ENCODE results near the gene TOR1A. TPM values are rescaled to one million over a fixed set of nuclear protein-coding genes. Genes with fewer than 3 reads are reported as not detected.

Gene TOR1A
- total RNA-seq, 2 experiments from 2014 or later, result 31.9 to 32.4 TPM

DNA sequence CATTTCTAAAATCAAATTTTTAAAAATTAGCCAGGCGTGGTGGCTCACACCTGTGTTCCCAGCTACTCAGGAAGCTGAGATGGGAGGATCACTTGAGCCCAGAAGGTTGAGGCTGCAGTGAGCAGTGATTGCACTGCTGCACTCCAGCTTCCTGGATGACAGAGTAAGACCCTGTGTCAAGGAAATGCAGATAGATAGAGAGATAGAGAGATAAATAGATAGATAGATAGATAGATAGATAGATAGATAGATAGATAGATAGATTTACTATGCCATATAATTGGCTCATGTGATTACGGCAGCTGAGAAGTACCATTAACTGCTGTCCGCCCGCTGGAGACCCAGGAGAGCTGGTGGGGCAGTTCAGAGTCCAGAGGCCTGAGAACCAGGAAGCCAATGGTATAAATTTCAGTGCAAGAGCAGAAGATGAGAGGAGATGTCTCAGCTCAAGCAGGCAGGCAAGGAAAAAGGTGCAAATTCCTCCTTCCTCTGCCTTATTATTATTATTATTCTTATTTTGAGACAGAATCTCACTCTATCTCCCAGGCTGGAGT, 58.1 kb downstream of the TOR1A start:
- no peak for ATAC-seq
- POLR2A ChIA-PET, result no interaction called here

DNA sequence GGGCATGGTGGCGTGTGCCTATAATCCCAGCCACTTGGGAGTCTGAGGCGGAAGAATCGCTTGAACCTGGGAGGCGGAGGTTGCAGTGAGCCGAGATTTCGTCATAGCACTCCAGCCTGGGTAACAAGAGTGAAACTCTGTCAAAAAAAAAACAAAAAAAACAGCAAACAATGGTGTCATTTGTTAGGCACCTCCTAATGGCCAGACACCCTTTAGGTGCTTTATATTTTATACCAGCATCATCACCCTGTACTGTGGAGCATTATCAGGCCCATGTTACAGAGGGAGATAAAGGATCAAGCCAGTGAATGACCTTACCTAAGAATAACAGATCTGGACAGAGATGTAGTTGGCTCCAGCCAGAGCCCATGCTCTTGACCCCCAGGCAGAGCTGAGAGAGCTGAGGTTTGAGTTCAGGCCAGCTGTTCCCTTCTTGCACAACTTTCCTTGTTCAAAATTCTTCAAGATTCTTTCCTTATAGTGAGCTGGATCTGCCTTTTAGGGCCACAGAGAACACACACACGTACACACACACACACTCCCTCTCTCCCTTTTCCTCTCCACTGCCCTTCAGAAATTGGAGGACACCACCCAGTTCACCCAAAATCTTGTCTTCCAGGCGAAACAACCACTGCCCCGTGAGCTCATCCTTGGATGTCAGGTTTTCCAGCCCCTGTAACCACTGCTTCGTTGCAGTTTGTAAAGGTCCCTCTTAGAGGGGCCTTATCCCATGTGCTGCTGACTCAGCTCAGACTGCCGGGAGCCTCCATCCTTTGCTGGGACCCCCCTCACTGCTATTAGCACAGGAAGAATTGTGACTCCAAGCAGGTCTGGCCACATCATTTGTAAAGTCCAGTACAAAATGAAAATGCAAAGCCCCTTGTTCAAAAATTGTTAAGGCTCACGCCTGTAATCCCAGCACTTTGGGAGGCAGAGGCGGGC, 60.7 kb downstream of the TOR1A start:
- no peak overlapping the region for H3K27ac Mint-ChIP-seq

More for the DNA sequence above, 58.1 kb downstream of the TOR1A start:
- no peak for DNase-seq
- TF ChIP-seq, protein P1, sequence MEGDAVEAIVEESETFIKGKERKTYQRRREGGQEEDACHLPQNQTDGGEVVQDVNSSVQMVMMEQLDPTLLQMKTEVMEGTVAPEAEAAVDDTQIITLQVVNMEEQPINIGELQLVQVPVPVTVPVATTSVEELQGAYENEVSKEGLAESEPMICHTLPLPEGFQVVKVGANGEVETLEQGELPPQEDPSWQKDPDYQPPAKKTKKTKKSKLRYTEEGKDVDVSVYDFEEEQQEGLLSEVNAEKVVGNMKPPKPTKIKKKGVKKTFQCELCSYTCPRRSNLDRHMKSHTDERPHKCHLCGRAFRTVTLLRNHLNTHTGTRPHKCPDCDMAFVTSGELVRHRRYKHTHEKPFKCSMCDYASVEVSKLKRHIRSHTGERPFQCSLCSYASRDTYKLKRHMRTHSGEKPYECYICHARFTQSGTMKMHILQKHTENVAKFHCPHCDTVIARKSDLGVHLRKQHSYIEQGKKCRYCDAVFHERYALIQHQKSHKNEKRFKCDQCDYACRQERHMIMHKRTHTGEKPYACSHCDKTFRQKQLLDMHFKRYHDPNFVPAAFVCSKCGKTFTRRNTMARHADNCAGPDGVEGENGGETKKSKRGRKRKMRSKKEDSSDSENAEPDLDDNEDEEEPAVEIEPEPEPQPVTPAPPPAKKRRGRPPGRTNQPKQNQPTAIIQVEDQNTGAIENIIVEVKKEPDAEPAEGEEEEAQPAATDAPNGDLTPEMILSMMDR (IDR thresholded peaks at IDR 0.05), result no peak
- Mint-ChIP-seq H3K27me3 (no peaks in the 10 kb centered on the region), H3K9me3 (no peaks in the 10 kb centered on the region), H3K4me1 (ENCODE audit: low read depth) (peaks cover 3% of the 10 kb centered on the region), H3K36me3 (ENCODE audit: low read depth) (no peaks in the 10 kb centered on the region), H3K4me3 (no peak overlapping the region), H3K27ac (no peak overlapping the region)
- CTCF ChIA-PET, result interaction anchor here (0.8 to 1.4 kb wide), 4 partner anchors 18 to 56 kb away, joined by 3 read pairs; no protein-coding TSS in a partner anchor
- intact Hi-C loops (cut with micrococcal nuclease), result no loop called here

More for the DNA sequence above, 60.7 kb downstream of the TOR1A start:
- CTCF ChIA-PET, result interaction anchor here (0.8 to 1.6 kb wide), 4 partner anchors 26 to 620 kb away, joined by 3 to 6 read pairs (median 4); no protein-coding TSS in a partner anchor
- Mint-ChIP-seq H3K27me3 (no peaks in the 10 kb centered on the region), H3K9me3 (no peaks in the 10 kb centered on the region), H3K36me3 (ENCODE audit: low read depth) (no peaks in the 10 kb centered on the region), H3K4me3 (no peak overlapping the region), H3K4me1 (ENCODE audit: low read depth) (peaks cover 3% of the 10 kb centered on the region)
- DNase-seq (no peak), ATAC-seq (no peak)
- TF ChIP-seq, protein P1 (IDR thresholded peaks at IDR 0.05), result no peak
- intact Hi-C loops (cut with micrococcal nuclease), result no loop called here
- POLR2A ChIA-PET, result interaction anchor here (0.7 to 1.2 kb wide), 2 partner anchors 7 to 41 kb away, joined by 3 to 5 read pairs; no protein-coding TSS in a partner anchor

Small RNA genes within 50 kb of the gene (microRNA-seq; reads per million reads assigned to microRNA genes)
- gene MIR6855 (ENCODE audit: borderline microRNAs expressed, borderline replicate concordance), result 1.8 reads per million

Other genes starting within 250 kb of the TOR1A start
- gene C9orf50, start 203.0 kb downstream of the TOR1A start, total RNA-seq, result not detected
- 10 to 100 TPM; 69.5 to 74.4 TPM for gene NTMT1, start 198.0 kb downstream of the TOR1A start, total RNA-seq
- 10 to 100 TPM; 16.6 TPM for gene ASB6, start 182.0 kb downstream of the TOR1A start, total RNA-seq
- 1 to 10 TPM in 1 of 2 experiments, under 1 TPM in 1; 0.85 to 1.2 TPM for gene PRRX2, start 158.5 kb downstream of the TOR1A start, total RNA-seq
- under 1 TPM; 0.20 to 0.56 TPM for gene PTGES, start 71.1 kb downstream of the TOR1A start, total RNA-seq
- gene TOR1B, start 21.0 kb downstream of the TOR1A start, total RNA-seq, result 10 to 100 TPM; 18.5 to 19.8 TPM
- 10 to 100 TPM; 44.5 to 51.7 TPM for gene C9orf78, start 11.1 kb upstream of the TOR1A start, total RNA-seq
- gene USP20, start 11.3 kb upstream of the TOR1A start, total RNA-seq, result 10 to 100 TPM; 55.3 to 55.9 TPM
- 100 to 1,000 TPM; 266 to 268 TPM for gene FNBP1, start 219.1 kb upstream of the TOR1A start, total RNA-seq
- gene GPR107, start 229.8 kb upstream of the TOR1A start, total RNA-seq, result 10 to 100 TPM; 18.2 to 19.0 TPM

All from activated CD8-positive, alpha-beta T cell treated with anti-CD3 and anti-CD28 coated beads for 36 hours (primary cell).